ENCODE data around the gene COMT. TPM values are rescaled to one million over a fixed set of nuclear protein-coding genes. Genes with fewer than 3 reads are reported as not detected.
A peak's percentile ranks its signal among the peaks of the same experiment; 100 is the strongest.
"Not testable (repeated sequence)": the region's sequence is repeated elsewhere in the genome, so short reads cannot be mapped to it uniquely, and the experiment has no call there.

Gene COMT
- total RNA-seq, 2 donors from 2014 or later, result 58.2 to 71.3 TPM

DNA sequence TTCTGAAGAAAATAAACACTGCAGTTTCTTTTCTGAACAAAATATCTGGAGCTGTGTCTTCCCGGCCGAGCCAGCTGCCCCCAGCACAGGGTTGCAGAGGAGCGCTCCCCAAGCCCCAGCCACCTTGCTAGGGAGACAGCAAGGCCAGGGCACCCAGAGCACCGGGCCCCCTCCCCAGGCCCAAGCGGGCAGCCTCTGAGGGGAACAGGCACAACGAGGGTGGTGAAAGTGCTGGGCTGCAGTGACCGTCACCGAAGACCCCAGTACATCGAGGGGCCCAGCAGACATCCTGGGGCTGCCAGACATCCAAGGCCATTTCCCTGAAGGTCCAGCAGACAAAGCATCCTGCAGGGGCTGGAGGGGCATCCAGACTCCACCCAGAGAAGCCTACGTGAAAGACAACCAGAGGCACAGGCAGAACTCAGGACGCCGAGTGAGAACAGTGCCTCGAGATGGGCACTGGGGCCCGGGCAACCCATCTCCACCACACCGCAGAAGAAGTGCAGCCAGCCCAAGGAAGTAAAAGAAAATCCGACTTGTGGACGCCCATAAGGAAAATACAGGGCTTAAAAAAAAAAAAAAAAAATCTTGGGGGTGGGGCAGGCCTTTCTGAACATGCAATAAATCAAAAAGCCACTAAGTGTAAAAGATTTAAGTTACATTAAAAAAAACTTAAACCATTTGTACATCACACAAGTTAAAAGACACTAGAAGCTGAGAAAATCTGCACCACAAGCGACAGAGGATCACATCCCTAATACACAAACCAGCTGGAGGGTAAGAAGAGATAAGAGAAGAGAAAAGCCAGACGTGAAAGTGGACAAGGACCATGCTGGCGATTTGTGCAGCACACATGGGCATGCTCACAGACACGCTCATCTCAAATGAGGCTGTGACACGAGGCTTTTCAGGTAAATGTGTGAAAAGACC lies 36.0 kb upstream of the COMT start:
- intact Hi-C loops (cut with DNase I, micrococcal nuclease), result loop anchor here in 1 of 2 donors (5.0 kb wide), 1 partner anchor 173 kb away; no protein-coding TSS in a partner anchor
- ATAC-seq, result no peak
- DNase-seq, result no peak

DNA sequence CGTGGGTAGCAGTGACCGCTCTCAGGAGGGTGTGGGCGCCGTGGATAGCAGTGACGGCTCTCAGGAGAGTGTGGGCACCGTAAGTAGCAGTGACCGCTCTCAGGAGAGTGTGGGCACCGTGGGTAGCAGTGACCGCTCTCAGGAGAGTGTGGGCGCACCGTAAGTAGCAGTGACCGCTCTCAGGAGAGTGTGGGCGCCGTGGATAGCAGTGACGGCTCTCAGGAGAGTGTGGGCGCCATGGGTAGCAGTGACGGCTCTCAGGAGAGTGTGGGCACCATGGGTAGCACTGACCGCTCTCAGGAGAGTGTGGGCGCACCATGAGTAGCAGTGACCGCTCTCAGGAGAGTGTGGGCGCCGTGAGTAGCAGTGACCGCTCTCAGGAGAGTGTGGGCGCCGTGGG lies 34.7 kb upstream of the COMT start:
- intact Hi-C loops (cut with DNase I, micrococcal nuclease), result loop anchor here in 1 of 2 donors (5.0 kb wide), 1 partner anchor 175 kb away; no protein-coding TSS in a partner anchor
- ATAC-seq, DNase-seq: not testable (repeated sequence)

DNA sequence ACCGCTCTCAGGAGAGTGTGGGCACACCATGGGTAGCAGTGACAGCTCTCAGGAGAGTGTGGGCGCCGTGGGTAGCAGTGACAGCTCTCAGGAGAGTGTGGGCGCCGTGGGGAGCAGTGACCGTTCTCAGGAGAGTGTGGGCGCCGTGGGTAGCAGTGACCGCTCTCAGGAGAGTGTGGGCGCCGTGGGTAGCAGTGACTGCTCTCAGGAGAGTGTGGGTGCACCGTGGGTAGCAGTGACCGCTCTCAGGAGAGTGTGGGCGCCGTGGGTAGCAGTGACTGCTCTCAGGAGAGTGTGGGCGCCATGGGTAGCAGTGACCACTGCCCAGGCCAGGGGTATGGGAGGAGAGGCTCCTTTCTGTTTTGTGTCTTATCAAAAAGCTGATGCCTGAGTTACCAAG lies 33.7 kb upstream of the COMT start:
- ATAC-seq, DNase-seq: not testable (repeated sequence)
- intact Hi-C loops (cut with DNase I, micrococcal nuclease), result loop anchor here in 1 of 2 donors (5.0 kb wide), 1 partner anchor 176 kb away; no protein-coding TSS in a partner anchor

DNA sequence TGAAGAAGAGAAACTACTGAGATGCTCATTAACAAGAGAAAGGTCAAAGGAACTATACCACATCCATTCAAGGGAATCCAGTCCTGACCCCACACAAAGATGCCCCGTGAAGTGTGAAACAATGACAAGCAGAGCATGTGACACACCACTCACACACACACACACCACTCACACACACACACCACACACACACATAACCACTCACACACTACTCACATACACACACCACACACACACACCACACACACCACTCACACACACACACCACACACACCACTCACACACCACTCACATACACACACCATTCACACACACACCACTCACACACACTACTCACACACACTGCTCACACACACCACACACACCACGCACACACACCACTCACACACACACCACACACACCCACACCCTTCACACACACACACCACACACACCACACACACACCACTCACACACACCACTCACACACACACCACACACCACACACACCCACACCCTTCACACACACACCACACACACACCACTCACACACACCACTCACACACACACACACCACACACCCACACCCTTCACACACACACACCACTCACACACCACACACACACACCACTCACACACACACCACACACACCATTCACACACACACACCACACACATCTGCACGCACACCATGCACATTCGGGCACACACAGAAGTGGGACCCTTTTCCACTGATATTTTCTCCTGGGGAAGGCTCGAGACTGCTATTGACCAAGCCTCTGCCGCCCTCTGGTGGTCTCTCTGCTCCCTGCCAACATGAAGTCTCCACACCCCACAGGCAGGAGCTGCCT lies 32.0 kb upstream of the COMT start:
- DNase-seq (peak; percentile 58 to 92), ATAC-seq (peak; percentile 94)
- intact Hi-C loops (cut with DNase I, micrococcal nuclease), result loop anchor here (5.0 kb wide), 1 partner anchor 177 kb away; no protein-coding TSS in a partner anchor

DNA sequence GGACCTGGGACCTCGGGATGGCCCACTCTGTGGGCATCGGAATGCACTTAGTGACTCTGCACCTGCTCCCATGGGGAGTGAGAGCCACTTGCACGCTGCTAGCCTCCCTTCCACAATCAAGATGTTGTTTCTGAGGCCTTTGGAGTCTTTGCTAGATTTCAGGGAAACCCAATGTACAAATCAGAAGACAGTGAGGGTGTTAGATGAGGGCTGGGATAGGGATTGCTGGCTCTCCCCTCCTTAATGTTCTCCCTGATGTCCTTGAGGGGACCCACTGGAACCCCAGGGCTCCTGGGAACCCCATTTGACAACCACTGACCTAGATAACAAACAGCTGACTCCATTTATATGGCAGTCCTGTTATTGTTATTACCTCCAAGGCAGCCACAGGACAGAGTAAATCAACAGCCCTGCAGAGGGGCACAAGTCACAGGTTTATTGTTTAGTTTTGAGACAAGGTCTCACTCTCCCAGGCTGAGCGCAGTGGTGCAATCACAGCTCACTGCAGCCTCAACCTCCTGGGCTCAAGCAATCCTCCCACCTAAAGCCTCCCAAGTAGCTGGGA lies 31.3 kb upstream of the COMT start:
- intact Hi-C loops (cut with DNase I, micrococcal nuclease), result loop anchor here in 1 of 2 donors (5.0 kb wide), 1 partner anchor 178 kb away; no protein-coding TSS in a partner anchor
- DNase-seq (no peak), ATAC-seq (peak; percentile 11)

DNA sequence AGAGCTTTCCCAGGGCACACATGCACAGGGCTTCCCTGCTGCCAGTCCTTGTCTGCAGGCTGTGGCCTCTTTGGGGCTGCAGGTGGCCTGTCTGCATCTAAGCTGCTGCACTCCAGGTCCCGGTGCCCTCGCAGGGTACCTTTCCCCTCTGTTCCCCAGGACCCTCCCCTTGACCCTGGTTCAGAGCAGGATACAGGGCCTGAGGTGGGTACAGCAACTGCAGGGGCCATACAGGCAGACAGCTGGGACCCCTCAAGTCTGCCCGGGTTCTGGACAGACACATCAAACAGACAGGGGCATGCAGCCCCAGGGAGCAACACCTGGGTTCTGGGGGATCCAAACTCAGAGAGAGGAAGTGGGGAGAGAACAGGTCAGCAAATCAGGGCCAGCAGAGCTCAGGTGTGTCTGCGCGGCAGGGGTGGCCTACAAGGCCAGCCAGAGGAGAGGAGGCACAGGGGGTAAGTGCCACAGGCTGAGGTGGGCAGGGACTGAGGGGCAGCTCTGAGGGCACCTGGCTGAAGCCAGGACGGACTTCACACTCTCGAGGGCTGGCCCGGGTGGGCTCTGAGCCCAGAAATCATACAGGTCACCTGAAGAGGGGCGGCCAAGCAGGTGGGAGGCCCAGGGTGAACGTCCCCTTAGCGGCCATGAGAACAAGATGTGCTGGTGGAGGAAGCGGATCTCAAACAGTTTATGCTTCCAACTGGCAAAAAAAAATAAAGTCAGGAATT lies 29.9 kb upstream of the COMT start:
- intact Hi-C loops (cut with DNase I, micrococcal nuclease), result loop anchor here in 1 of 2 donors (5.0 kb wide), 1 partner anchor 179 kb away; no protein-coding TSS in a partner anchor
- ATAC-seq (no peak), DNase-seq (no peak)

DNA sequence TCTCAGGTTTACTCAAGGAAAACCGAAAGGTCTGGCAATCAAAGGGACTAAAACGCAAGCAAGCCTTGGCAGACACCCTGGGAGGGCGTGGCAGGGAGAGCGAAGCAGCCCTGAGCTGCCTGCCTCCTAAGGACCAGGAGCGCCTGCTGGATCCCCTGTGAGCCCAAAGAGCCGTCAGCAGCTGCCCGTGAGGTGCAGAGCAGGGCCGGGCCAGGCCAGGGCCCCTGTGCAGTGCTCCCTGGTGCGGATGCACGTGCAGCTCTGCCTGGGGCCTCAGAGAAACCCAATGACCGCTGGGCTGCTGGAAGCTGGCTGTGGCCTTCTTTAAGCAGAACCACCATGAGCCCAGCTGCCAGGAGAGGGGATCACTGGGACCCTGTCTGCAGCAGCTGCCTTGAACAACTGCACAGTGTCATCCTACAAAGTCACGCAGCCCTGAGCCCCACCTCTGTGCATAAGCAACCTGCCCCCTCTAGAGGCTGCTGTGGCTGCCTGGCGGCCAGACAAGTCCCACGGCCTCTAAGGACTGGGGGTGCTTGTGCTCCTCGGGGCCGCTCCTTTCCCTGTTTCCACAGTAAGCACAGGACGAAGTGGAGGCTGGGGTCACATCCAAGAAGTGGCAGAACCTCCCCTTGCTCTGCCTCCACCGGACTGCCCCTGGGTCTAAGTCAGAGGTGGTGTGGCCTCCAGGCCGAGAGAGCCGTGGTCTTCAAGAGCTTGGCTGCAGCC lies 29.1 kb upstream of the COMT start:
- DNase-seq, result no peak
- intact Hi-C loops (cut with DNase I, micrococcal nuclease), result loop anchor here in 1 of 2 donors (5.0 kb wide), 1 partner anchor 180 kb away; no protein-coding TSS in a partner anchor
- no peak for ATAC-seq

DNA sequence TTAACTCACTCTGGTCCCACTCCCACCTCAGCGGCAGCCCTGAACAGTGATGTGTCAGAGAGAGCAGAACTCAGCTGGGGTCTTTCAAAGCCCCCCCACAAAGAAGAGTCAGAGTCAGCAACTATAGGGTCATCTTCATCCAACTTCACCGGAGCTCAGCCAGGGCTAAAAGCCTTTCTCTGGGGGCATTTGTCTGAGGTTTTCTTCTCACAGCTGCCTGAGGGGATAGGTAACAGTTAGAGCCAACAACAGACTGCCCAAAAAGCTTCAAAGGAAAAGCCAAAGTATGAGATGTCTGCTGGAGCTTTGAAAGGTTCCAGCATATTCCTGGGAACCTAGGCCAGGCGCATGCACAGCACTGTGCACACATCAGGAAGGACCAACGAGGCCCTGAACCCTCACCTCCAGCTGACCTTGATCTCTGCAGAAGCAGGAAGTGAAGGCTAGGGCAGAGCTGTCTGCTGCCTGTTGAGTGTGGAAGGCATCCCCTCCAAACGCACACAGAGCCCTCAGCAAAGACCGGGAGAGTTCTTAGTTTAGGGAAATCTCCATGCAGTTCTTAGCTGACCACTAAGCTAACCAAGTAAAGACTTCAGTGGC lies 28.1 kb upstream of the COMT start:
- no peak for ATAC-seq
- intact Hi-C loops (cut with DNase I, micrococcal nuclease), result loop anchor here in 1 of 2 donors (5.0 kb wide), 1 partner anchor 181 kb away; no protein-coding TSS in a partner anchor
- no peak for DNase-seq

DNA sequence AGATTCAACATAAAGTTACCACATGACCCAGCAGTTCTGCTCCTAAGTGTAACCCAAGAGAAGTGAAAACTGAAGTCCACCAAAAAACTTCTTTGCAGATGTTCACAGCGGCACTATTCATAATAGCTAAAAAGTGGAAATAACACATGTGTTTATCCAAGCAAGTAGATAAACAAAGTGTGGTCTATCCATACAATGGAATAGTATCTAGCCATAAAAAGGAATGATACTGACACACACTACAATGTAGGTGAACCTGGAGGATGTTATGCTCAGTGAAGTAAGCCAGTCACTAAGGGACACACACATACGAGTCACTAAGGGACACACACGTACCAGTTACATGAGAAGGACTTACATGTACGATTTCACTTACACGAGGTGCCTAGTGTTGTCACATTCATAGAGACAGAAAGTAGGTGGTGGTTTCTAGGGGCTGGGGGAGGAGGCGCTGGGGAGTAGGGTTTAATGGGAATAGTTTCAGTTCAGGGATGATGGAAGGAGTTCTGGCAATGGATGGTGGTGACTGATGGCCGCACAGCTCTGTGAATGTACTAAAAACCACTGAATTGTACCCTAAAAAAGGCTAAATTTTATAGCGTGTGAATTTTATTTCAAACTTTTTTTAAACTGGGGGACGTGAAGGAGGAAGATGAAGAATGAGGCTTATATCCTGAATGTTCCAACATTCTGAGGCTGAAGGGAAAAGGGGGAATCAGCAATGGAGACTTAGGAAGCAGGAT lies 27.2 kb upstream of the COMT start:
- DNase-seq (no peak), ATAC-seq (no peak)
- intact Hi-C loops (cut with DNase I, micrococcal nuclease), result loop anchor here in 1 of 2 donors (5.0 kb wide), 1 partner anchor 182 kb away; no protein-coding TSS in a partner anchor

DNA sequence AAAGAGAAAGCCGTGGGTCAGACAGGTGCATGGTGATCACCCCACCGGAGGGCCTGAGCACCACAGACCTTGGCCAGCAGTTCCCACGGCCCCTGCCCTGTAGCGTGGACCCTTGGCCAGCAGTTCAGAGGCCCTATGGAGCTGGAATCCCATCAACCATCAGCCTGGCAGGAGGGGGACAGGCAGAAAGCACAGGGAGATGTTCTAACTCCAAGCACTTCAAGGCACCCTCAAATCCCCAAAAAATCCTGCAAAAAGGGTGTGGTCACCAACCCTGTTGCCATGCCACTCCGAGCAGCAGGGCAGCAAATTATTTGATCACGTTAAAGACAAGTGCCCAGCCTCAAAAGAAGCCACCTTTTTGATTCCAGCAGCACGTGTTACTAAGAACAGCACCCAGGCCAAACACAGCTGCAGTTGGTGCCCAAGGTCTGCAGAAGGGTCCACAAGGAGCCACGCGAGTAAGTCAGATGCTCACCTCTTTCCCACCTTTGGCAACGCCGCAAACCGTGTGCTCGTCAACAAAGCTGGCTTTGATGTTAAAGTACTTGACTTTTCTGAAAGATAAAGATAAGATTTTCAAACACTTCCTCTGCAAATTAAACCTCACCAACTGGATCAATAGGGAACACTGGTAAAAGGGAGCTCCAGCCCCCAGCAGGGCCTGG lies 26.2 kb upstream of the COMT start:
- no peak for DNase-seq
- ATAC-seq, result no peak
- intact Hi-C loops (cut with DNase I, micrococcal nuclease), result no loop called here

DNA sequence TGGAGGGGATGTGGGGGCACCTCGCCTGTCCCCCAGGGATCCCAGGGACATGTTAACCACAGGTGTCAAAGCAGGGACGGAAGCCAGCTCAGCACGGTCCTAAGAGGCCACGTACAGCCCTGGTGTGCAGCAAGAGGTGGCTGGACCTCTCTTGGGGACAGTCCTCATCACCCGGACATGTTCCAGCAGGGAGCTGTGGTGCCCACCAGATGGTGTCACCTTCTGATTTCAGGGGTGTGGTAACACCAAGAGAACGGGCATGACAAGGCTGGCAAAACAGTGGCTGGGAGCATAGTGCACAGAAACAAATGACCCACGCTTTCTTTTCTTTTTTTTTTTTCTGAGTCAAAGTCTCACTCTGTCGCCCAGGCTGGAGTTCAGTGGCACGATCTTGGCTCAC lies 25.6 kb upstream of the COMT start:
- no peak for ATAC-seq
- intact Hi-C loops (cut with DNase I, micrococcal nuclease), result no loop called here

DNA sequence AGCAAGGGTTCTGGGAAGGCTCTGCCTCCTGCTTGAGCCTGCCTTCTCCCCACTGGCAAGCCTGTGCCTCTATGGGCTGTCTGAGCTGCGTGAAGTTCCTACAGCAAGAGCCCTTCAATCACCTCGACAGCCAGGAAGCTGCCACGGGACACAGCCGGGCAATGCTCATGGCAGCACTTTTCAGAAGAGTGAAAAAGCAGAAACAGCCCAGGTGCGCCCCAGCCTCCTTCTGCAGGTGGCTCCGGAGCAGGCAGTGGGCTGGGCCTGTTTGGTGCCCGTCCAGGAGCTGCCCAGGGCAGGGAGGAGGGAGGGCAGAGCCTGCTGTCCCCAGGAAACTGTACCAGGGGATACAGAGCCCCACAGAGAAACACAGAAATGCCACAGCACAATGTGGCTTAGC lies 24.6 kb upstream of the COMT start:
- DNase-seq (no peak), ATAC-seq (no peak)
- intact Hi-C loops (cut with DNase I, micrococcal nuclease), result no loop called here

More for the DNA sequence above, 25.6 kb upstream of the COMT start:
- no peak for DNase-seq

DNA sequence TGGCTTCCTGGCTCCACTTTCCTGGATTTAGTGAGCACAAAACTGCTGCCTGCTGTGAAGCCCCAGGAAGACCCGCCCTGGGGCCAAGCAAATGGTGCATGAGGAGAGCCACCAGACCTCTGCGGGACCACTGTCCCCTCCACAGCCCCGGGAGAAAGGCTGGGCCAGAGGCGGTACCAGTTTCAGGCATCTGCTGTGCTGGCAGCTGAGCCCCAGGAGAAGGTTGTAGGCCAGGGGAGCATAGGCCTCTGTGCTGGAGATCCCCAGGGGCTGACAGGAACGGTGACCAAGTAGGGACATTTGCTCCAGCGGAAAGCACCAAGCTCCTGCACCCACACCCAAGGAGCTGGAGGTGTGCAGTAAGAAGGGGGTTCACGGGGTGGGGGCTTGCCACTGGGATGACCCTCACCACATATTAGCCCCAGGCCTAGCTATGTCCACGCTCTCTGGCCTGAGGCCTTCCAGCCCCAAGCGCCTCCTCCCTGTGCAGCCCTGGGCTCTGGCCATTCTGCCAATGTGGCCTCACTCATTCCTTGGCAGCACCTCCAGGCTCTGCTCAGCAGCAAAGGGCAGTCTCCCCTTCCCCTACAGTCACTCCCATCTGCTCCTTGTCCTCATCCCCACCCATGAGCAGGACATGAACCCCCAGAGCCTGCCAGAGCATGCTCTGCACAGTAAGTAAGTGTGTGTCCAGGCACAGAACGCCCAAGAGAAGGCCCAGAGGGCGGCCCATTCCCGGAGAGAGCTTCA lies 24.0 kb upstream of the COMT start:
- ATAC-seq (no peak), DNase-seq (no peak)

DNA sequence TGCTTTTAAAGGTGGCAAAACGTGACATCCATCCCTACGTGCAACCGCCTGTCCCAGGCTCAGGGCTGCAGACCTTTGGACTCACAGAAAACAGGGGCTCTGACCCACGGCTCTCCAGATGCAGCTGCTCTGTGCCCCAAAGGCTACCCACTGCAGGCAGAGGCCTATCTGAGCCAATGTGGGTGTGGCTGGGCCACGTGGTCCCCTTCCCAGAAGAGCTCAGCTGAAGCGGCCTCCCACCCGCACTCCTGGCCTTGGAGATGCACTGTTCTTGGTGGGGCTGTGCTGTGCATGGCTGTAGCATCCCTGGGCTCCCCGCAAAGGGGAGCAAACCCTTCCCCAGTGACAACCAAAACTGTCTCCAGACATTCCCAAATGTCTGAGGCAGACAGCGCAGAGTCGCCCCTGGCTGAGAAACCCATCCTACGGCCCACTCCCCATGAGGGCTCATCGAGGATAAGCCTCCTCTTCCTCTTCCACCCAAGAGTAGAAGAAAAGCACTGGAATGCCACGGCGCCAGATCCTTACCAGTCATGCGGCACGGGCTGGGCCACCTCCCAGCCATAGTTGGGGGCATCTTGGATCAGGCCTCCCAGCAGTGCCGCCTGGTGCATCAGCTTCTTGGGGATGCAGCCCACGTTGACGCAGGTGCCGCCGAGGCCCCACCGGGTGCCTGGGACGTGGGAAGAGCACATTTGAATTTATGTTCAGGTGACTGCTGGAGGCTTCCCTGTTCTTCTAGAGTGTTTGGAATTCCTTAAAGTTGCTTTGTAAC lies 23.1 kb upstream of the COMT start:
- intact Hi-C loops (cut with DNase I, micrococcal nuclease), result no loop called here
- DNase-seq (no peak), ATAC-seq (no peak)

More for the DNA sequence above, 24.0 kb upstream of the COMT start:
- intact Hi-C loops (cut with DNase I, micrococcal nuclease), result no loop called here

Data from left colon (tissue), 2 donors.